Endothelial cell of coronary artery (primary cell): Measurements from ENCODE around the gene MRPS18C. TPM values are rescaled to one million over a fixed set of nuclear protein-coding genes. Genes with fewer than 3 reads are reported as not detected.

Experiments used
- total RNA-seq: library from RNA; depleted of rRNA; stranded (reverse); fragments of >200 nt; gene quantifications from 2 replicates; pipeline ENCODE4 v1.2.3, GENCODE V29; 2014

The MRPS18C gene
- 23.4 and 34.3 TPM in 2 replicates for total RNA-seq

GRCh38 chr4:83455281-83456183 is at the start of gene MRPS18C, which contains the start of gene HELQ:
Gene MRPS18C, plus strand, starts transcription at chr4:83456058. Its CDS starts 20 bp downstream, at chr4:83456078.
Gene HELQ, minus strand, starts transcription at chr4:83455823. Its CDS starts 130 bp downstream, at chr4:83455693.

GRCh38 chr4:83484500-83485461 is 28.9 kb downstream of the MRPS18C start, which contains the start of gene ABRAXAS1:
Gene ABRAXAS1, minus strand, starts transcription at chr4:83485100. Its CDS starts 28 bp downstream, at chr4:83485072.

Other genes starting within 250 kb of the MRPS18C start
- 9.7 and 17.4 TPM in 2 replicates for gene COQ2, start 171.3 kb upstream of the MRPS18C start, total RNA-seq
- gene HPSE, start 121.2 kb upstream of the MRPS18C start, total RNA-seq, result 1.3 and 6.9 TPM in 2 replicates
- 12.0 and 13.3 TPM in 2 replicates for gene HELQ, start 235 bp upstream of the MRPS18C start, total RNA-seq
- gene ABRAXAS1, start 29.0 kb downstream of the MRPS18C start, total RNA-seq, result 16.3 and 18.4 TPM in 2 replicates
- gene GPAT3, start 80.0 kb downstream of the MRPS18C start, total RNA-seq, result 2.5 and 9.9 TPM in 2 replicates